Uterus (tissue), 4 donors: ENCODE measurements around the gene ZNF544. TPM values are rescaled to one million over a fixed set of nuclear protein-coding genes. Genes with fewer than 3 reads are reported as not detected.

Experiments used
- DNase-seq, 2 donors: peaks; one replicate each; pipeline ENCODE4 v3.0.0-alpha.2; 2019 to 2020
- H3K27ac ChIP-seq, 2 donors: fragments of 200-600 bp; sonication (generic); 1 replicate in 1 of 2; 2 replicates in 1 of 2; pipeline ENCODE4 v1.5.1; 2016 to 2018
- H3K27me3 ChIP-seq, 2 donors: fragments of 200-600 bp; sonication (generic); one replicate each; pipeline ENCODE4 v1.5.1; 2018 to 2019; ENCODE audit warnings: control low read depth in 1 of 2
- H3K36me3 ChIP-seq, 2 donors: fragments of 200-600 bp; sonication (generic); one replicate each; pipeline ENCODE4 v1.5.1; 2019; ENCODE audit warnings: control low read depth in 1 of 2
- H3K4me1 ChIP-seq, 2 donors: fragments of 200-600 bp; sonication (generic); one replicate each; pipeline ENCODE4 v1.5.1; 2018 to 2019; ENCODE audit warnings: control low read depth in 1 of 2
- H3K4me3 ChIP-seq, 2 donors: fragments of 200-600 bp; sonication (generic); 1 replicate in 1 of 2; 2 replicates in 1 of 2; pipeline ENCODE4 v1.5.1; 2018 to 2019; ENCODE audit warnings: mild to moderate bottlenecking in 1 of 2
- H3K9me3 ChIP-seq, 2 donors: fragments of 200-600 bp; sonication (generic); one replicate each; pipeline ENCODE4 v1.5.1; 2019; ENCODE audit warnings: control low read depth in 1 of 2
- POLR2A ChIP-seq, 2 donors: fragments of 450-650 bp; IDR thresholded peaks; one replicate each; pipeline ENCODE4 v1.6.1; 2016; ENCODE audit warnings: antibody characterized with exemption in 2 of 2, mild to moderate bottlenecking in 1 of 2, moderate library complexity in 1 of 2
- intact Hi-C: fragments of 100-400 bp; cut with DNase I; formaldehyde crosslinking; loops from one replicate; pipeline ENCODE4 v1.15.1; 2023; ENCODE audit warnings: low total_unique reads
- total RNA-seq, 4 donors: library from RNA; depleted of rRNA in 3 of 4; stranded (reverse); fragments of >200 nt in 3 of 4; gene quantifications; one replicate each; pipeline versions ENCODE4 v1.1.0 to v1.2.4, GENCODE V29; 2014 to 2023
- TF ChIP-seq, protein P1 (sequence below), 4 experiments: fragments of 200-600 bp in 2 of 4; fragments of 450-650 bp in 2 of 4; sonication (generic) in 2 of 4; IDR thresholded peaks; one replicate each; pipeline ENCODE4 v1.5.1; 2016 to 2019; ENCODE audit warnings: antibody characterized with exemption in 4 of 4, mild to moderate bottlenecking in 2 of 4, moderate library complexity in 1 of 4
- donor health status: DM: yes; HTN: yes; CAD: no.

The ZNF544 gene
- total RNA-seq, 4 donors from 2014 or later: 2.6 to 67.0 (median 43.7) TPM

- no peaks in the 10 kb centered on the region for H3K36me3 ChIP-seq
- intact Hi-C loops: no loop called here
- H3K4me3 ChIP-seq: peak overlapping the region; percentile 84 to 91
- no peak for DNase-seq
- no peaks in the 10 kb centered on the region for H3K27me3 ChIP-seq
- H3K4me1 ChIP-seq: no peaks in the 10 kb centered on the region
- no peak for TF ChIP-seq POLR2A (IDR thresholded peaks at IDR 0.05)
- TF ChIP-seq, protein P1, sequence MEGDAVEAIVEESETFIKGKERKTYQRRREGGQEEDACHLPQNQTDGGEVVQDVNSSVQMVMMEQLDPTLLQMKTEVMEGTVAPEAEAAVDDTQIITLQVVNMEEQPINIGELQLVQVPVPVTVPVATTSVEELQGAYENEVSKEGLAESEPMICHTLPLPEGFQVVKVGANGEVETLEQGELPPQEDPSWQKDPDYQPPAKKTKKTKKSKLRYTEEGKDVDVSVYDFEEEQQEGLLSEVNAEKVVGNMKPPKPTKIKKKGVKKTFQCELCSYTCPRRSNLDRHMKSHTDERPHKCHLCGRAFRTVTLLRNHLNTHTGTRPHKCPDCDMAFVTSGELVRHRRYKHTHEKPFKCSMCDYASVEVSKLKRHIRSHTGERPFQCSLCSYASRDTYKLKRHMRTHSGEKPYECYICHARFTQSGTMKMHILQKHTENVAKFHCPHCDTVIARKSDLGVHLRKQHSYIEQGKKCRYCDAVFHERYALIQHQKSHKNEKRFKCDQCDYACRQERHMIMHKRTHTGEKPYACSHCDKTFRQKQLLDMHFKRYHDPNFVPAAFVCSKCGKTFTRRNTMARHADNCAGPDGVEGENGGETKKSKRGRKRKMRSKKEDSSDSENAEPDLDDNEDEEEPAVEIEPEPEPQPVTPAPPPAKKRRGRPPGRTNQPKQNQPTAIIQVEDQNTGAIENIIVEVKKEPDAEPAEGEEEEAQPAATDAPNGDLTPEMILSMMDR (IDR thresholded peaks at IDR 0.05): no peak
- peaks cover 0 to 18% of the 10 kb centered on the region in 2 donors for H3K9me3 ChIP-seq
- peak overlapping the region; percentile 81 to 87 for H3K27ac ChIP-seq
Measured at GRCh38 chr19:58277748-58278540, 49.2 kb downstream of the ZNF544 start.

DNA sequence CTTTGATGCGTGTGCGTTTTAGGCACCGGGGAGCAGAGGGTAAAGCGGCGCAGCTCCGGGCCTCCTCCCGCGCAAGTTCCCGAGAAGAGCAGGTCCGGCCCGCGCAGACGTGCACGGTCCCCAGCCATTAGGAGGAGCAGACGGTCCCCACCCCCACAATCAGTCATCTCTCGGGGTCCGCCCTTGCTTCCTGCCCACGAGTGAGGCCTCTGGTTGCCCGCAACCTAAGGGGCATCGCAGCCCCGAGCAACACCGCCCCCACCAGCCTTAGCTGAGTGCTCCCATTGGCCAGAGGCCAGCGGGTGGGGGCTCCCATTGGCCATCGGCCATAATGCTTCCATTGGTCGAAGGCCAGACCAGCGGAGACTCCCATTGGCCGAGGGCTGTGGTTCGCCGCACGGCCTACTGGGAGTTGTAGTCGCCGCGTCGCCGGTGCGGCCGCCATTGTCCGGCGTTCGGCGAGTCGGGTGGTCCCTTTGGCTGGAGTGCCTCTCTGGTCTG is 49.9 kb downstream of the ZNF544 start, which contains the start of gene ZNF8:
TSS of gene ZNF8 (plus strand) at position 415 of the 501 bp plus-strand sequence. CDS start 127 bp downstream, outside the sequence.
- Histone ChIP-seq H3K9me3 (peaks cover 0 to 16% of the 10 kb centered on the region in 2 donors), H3K4me1 (no peaks in the 10 kb centered on the region), H3K27ac (peak within 1 kb of the TSS; percentile 81 to 87), H3K4me3 (peak within 1 kb of the TSS; percentile 84 to 91), H3K36me3 (no peaks in the 10 kb centered on the region), H3K27me3 (no peaks in the 10 kb centered on the region)
- DNase-seq: peak; percentile 96 to 98
- peak; percentile 25 to 70 for TF ChIP-seq POLR2A (IDR thresholded peaks at IDR 0.05)
- TF ChIP-seq, protein P1 (IDR thresholded peaks at IDR 0.05): peak in 3 of 4 experiments; percentile 12 to 32 (median 27)
- intact Hi-C loops: no loop called here

GRCh38 chr19:58279042-58279924 is 50.6 kb downstream of the ZNF544 start:
- Histone ChIP-seq H3K36me3 (no peaks in the 10 kb centered on the region), H3K4me3 (peak overlapping the region; percentile 84 to 91), H3K4me1 (no peaks in the 10 kb centered on the region), H3K9me3 (peaks cover 0 to 10% of the 10 kb centered on the region in 2 donors), H3K27ac (peak overlapping the region; percentile 81 to 87), H3K27me3 (no peaks in the 10 kb centered on the region)
- intact Hi-C loops: no loop called here
- no peak for TF ChIP-seq POLR2A (IDR thresholded peaks at IDR 0.05)
- TF ChIP-seq, protein P1 (IDR thresholded peaks at IDR 0.05): no peak
- peak; percentile 66 to 73 for DNase-seq

DNA sequence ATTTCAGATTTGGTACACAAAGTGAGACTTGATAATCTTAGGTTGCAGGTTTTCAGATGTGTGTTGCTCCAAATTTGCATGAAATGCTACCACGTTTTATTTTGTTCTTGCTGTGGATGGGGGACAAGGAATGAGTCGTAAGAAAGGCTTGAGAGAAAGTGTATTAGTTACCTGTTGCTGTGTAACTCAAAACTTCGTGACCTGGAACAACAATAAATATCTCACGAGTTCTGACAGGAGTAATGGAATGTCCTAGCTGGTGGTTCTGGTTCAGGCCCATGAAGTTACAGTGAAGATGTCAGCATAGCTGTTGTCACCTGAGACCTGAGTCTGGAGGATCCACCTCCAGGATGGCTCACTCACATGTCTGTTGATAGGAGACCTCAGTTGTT is 51.2 kb downstream of the ZNF544 start:
- Histone ChIP-seq H3K4me1 (no peaks in the 10 kb centered on the region), H3K27ac (no peak overlapping the region), H3K36me3 (no peaks in the 10 kb centered on the region), H3K9me3 (peaks cover 0 to 4% of the 10 kb centered on the region in 2 donors), H3K4me3 (peak overlapping the region; percentile 84 to 91), H3K27me3 (no peaks in the 10 kb centered on the region)
- no peak for DNase-seq
- TF ChIP-seq POLR2A (IDR thresholded peaks at IDR 0.05): no peak
- TF ChIP-seq, protein P1 (IDR thresholded peaks at IDR 0.05): no peak
- intact Hi-C loops: no loop called here
